Activated CD4-positive, alpha-beta memory T cell treated with anti-CD3 and anti-CD28 coated beads for 36 hours (primary cell): ENCODE measurements around the gene S100A8. TPM values are rescaled to one million over a fixed set of nuclear protein-coding genes. Genes with fewer than 3 reads are reported as not detected.
"Not testable (repeated sequence)": the region's sequence is repeated elsewhere in the genome, so short reads cannot be mapped to it uniquely, and the experiment has no call there.

Experiments
- CTCF ChIA-PET: fragments of 350-600 bp; sonication (Branson Sonifier 250); formaldehyde crosslinking; loops from one replicate; lab custom pipeline; 2021; ENCODE audit warnings: antibody characterized with exemption, inconsistent platforms; lab: Charles Lee
- POLR2A ChIA-PET: fragments of 350-600 bp; sonication (Branson Sonifier 250); formaldehyde crosslinking; loops from one replicate; lab custom pipeline; 2021; ENCODE audit warnings: antibody characterized with exemption; lab: Charles Lee
- DNase-seq: peaks from one replicate; pipeline ENCODE4 v3.0.0-alpha.2; 2020
- H3K27ac Mint-ChIP-seq: one replicate; pipeline ENCODE4 v1.8.0; 2021; ENCODE audit warnings: mixed read lengths
- H3K27me3 Mint-ChIP-seq: one replicate; pipeline ENCODE4 v1.8.0; 2021; ENCODE audit warnings: mixed read lengths
- H3K36me3 Mint-ChIP-seq: one replicate; pipeline ENCODE4 v1.8.0; 2021; ENCODE audit warnings: mixed read lengths
- H3K4me1 Mint-ChIP-seq: one replicate; pipeline ENCODE4 v1.8.0; 2021; ENCODE audit warnings: low read depth, mixed read lengths
- H3K4me3 Mint-ChIP-seq: one replicate; pipeline ENCODE4 v1.8.0; 2021; ENCODE audit warnings: mild to moderate bottlenecking, mixed read lengths
- H3K9me3 Mint-ChIP-seq: one replicate; pipeline ENCODE4 v1.8.0; 2021; ENCODE audit warnings: mixed read lengths
- intact Hi-C: fragments of 100-400 bp; cut with micrococcal nuclease; formaldehyde crosslinking; loops from one replicate; pipeline ENCODE4 v1.15.1; 2023
- total RNA-seq, 2 experiments: library from RNA; stranded (reverse); gene quantifications; one replicate each; pipeline ENCODE4 v1.2.3, GENCODE V29; 2021

S100A8 gene
- total RNA-seq, 2 experiments from 2014 or later: not detected

GRCh38 chr1:153429266-153430165, 38.6 kb upstream of the S100A8 start:
- no peak for DNase-seq
- ChIA-PET CTCF (no interaction called here), POLR2A (no interaction called here)
- no peaks in the 10 kb centered on the region for H3K4me1 Mint-ChIP-seq
- H3K36me3 Mint-ChIP-seq: no peaks in the 10 kb centered on the region
- no peak overlapping the region for H3K27ac Mint-ChIP-seq
- no peak overlapping the region for H3K4me3 Mint-ChIP-seq
- intact Hi-C loops: no loop called here
- H3K9me3 Mint-ChIP-seq: no peaks in the 10 kb centered on the region
- H3K27me3 Mint-ChIP-seq: peaks cover 11% of the 10 kb centered on the region

GRCh38 chr1:153428791-153429190, 37.9 kb upstream of the S100A8 start:
- ChIA-PET POLR2A (no interaction called here), CTCF (no interaction called here)
- no peaks in the 10 kb centered on the region for H3K36me3 Mint-ChIP-seq
- no peaks in the 10 kb centered on the region for H3K9me3 Mint-ChIP-seq
- H3K4me3 Mint-ChIP-seq: no peak overlapping the region
- H3K4me1 Mint-ChIP-seq: no peaks in the 10 kb centered on the region
- intact Hi-C loops: no loop called here
- H3K27ac Mint-ChIP-seq: no peak overlapping the region
- H3K27me3 Mint-ChIP-seq: peaks cover 11% of the 10 kb centered on the region
- DNase-seq: no peak

- H3K27ac Mint-ChIP-seq: no peak overlapping the region
- POLR2A ChIA-PET: no interaction called here
- intact Hi-C loops: no loop called here
Measured at GRCh38 chr1:153428073-153428638, 37.3 kb upstream of the S100A8 start.

DNA sequence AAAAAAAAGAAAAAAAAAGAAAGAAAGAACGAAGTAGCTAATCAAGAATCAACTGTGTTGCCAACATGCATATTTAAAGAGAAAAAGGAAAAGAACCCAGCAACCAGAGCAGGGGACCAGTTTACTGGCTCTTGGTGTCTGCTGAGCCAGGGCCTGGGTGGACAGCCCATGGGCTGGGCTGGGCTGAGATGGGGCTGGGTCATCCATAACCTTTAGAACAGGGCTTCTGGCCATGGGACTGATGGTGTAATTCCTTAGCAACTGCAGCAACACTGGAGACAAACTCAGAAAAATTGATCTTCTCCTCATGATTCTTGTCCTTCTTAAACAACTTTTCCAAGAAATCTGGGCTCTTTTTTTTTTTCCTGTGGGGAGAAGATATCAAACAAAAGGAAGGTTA, 35.9 kb upstream of the S100A8 start:
- no peaks in the 10 kb centered on the region for H3K9me3 Mint-ChIP-seq
- CTCF ChIA-PET: no interaction called here

More at GRCh38 chr1:153428073-153428638, 37.3 kb upstream of the S100A8 start:
- CTCF ChIA-PET: no interaction called here
- Mint-ChIP-seq H3K4me1 (no peaks in the 10 kb centered on the region), H3K4me3 (no peak overlapping the region), H3K27me3 (peaks cover 14% of the 10 kb centered on the region), H3K36me3 (no peaks in the 10 kb centered on the region), H3K9me3 (no peaks in the 10 kb centered on the region)
- DNase-seq: no peak

DNA sequence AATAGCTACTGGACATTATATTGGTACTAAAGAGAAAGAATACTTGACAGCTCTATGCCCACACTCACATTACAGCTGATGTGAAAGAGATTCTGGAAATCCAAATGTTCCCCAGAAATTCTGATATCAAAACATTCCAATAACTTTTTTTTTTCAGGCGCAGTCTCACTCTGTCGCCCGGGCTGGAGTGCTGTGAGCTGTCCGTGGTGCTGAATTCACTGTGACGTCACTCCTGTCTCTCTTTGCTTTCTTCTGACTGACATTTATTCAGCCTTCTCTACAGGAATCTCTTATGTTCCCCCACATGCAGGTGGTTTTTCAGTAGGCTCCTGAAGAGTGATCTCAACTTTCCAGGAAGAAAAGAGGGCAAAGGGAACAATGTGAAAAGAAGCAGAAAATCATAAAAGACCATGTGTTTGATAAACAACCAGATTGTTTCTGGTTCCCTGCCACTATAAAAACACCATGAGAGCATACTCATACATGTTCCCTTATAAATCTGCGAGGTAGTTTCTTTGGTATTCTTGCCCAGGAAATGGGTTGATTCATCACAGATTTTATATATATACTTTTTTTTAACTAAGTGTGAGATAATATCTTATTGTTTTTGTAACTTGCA, 31.7 kb upstream of the S100A8 start:
- intact Hi-C loops: no loop called here
- Mint-ChIP-seq H3K4me3 (no peak overlapping the region), H3K27me3 (peaks cover 34% of the 10 kb centered on the region), H3K9me3 (no peaks in the 10 kb centered on the region), H3K36me3 (no peaks in the 10 kb centered on the region), H3K27ac (no peak overlapping the region), H3K4me1 (no peaks in the 10 kb centered on the region)
- peak; percentile 76 for DNase-seq
- ChIA-PET POLR2A (no interaction called here), CTCF (interaction anchor here (0.6 to 0.7 kb wide), 2 partner anchors 72 to 157 kb away, joined by 3 to 4 read pairs; no protein-coding TSS in a partner anchor)

More for the DNA sequence above, 35.9 kb upstream of the S100A8 start:
- Mint-ChIP-seq H3K36me3 (no peaks in the 10 kb centered on the region), H3K4me1 (no peaks in the 10 kb centered on the region), H3K27me3 (peaks cover 14% of the 10 kb centered on the region), H3K4me3 (no peak overlapping the region), H3K27ac (no peak overlapping the region)
- intact Hi-C loops: no loop called here
- POLR2A ChIA-PET: no interaction called here
- DNase-seq: no peak

DNA sequence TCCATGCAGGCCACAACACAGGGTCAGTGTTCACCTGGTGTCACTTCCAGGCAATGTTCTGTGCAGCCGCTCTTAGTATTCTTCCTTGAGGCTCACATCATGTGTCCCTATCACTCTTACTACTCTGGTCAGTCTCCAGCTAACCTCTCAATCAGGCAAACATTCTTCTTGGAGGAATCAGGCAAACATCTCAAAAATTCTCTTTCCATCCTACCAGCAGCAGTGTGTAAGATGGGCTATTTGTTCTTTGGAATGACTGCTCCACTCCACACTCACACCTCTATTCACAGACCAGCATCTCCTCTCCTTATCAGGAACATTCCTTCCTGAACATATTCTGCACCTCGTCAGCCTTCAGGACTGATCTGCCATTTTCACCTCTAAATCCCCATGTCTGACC, 29.4 kb upstream of the S100A8 start:
- POLR2A ChIA-PET: no interaction called here
- H3K9me3 Mint-ChIP-seq: no peaks in the 10 kb centered on the region

GRCh38 chr1:153419436-153419793, 28.5 kb upstream of the S100A8 start:
- intact Hi-C loops, H3K4me1 Mint-ChIP-seq, DNase-seq, H3K36me3 Mint-ChIP-seq, H3K27ac Mint-ChIP-seq, H3K4me3 Mint-ChIP-seq, H3K9me3 Mint-ChIP-seq, POLR2A ChIA-PET: not testable (repeated sequence)
- H3K27me3 Mint-ChIP-seq: peaks cover 30% of the 10 kb centered on the region
- CTCF ChIA-PET: interaction anchor here (1.5 kb wide), 1 partner anchor 76 kb away, joined by 4 read pairs; no protein-coding TSS in a partner anchor

More for the DNA sequence above, 29.4 kb upstream of the S100A8 start:
- DNase-seq: no peak
- Mint-ChIP-seq H3K36me3 (no peaks in the 10 kb centered on the region), H3K27me3 (peaks cover 30% of the 10 kb centered on the region), H3K27ac (no peak overlapping the region), H3K4me3 (no peak overlapping the region), H3K4me1 (no peaks in the 10 kb centered on the region)
- intact Hi-C loops: no loop called here
- CTCF ChIA-PET: interaction anchor here (1.5 kb wide), 1 partner anchor 75 kb away, joined by 4 read pairs; no protein-coding TSS in a partner anchor

DNA sequence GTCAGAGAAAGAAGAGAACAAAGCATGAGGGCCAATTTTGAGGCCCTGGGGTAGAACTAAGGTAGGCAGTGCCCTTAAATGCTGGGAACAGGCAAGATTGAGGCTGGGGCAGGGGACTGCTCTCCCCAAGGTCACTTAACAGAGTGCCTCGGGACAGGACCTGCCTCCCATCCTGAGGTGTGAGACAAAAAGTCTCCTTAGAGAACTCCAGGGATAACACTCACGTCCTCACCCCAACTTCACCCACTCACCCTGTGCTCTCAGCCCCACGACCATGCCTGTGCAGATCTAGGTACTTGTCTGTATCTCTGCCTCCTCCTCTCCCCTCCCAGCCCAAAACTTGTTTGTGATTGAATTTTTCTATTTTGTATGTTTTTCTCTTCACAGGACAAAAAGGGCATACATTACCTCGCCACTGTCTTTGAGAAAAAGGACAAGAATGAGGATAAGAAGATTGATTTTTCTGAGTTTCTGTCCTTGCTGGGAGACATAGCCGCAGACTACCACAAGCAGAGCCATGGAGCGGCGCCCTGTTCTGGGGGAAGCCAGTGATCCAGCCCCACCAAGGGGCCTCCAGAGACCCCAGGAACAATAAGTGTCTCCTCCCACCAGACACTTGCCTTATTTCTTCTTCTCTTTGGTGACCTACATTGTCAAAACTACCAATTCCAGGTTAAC, 28.0 kb upstream of the S100A8 start:
- intact Hi-C loops: not testable (repeated sequence)

DNA sequence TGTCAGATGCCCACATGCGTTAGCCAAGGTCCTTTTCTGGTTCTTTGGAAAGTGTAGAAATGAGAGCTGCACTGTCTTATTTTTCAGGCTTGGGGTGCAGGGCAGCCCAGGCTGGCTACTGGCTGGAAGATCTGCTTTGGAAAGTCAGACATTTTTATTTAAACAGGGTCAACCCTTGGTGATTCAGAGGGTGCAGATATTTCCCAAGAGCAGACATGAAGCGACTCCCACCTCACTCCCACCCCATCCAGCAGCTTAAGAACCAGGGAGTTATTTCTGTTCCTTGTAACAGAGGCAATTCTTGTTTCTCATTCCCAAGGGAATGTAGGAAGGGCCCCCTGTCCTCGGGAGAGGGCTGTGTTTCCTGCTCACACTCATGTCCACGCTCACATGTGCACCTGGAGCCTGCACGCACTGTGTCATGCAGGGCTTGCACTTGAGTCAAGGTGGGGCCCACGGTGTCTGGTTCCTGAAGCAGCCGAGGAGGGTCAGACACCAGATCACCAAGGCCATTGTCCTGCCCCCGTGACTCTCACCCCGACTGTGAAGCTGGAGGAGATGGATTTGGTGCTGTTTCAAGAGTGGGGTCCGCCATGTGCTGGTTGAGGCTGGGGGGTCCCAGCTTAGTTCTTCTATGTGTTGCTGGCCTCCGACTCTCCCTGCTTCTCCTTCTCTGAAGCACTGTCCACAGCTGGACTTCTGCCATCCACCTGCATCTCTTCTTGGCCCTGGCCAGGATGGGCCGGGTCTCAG, 26.4 kb upstream of the S100A8 start:
- ChIA-PET CTCF (no interaction called here), POLR2A (no interaction called here)
- no peak for DNase-seq

More for the DNA sequence above, 28.0 kb upstream of the S100A8 start:
- POLR2A ChIA-PET, DNase-seq, H3K4me3 Mint-ChIP-seq, H3K4me1 Mint-ChIP-seq, H3K27ac Mint-ChIP-seq, H3K9me3 Mint-ChIP-seq, H3K36me3 Mint-ChIP-seq: not testable (repeated sequence)
- CTCF ChIA-PET: interaction anchor here (1.5 kb wide), 1 partner anchor 76 kb away, joined by 4 read pairs; no protein-coding TSS in a partner anchor
- H3K27me3 Mint-ChIP-seq: peaks cover 30% of the 10 kb centered on the region

DNA sequence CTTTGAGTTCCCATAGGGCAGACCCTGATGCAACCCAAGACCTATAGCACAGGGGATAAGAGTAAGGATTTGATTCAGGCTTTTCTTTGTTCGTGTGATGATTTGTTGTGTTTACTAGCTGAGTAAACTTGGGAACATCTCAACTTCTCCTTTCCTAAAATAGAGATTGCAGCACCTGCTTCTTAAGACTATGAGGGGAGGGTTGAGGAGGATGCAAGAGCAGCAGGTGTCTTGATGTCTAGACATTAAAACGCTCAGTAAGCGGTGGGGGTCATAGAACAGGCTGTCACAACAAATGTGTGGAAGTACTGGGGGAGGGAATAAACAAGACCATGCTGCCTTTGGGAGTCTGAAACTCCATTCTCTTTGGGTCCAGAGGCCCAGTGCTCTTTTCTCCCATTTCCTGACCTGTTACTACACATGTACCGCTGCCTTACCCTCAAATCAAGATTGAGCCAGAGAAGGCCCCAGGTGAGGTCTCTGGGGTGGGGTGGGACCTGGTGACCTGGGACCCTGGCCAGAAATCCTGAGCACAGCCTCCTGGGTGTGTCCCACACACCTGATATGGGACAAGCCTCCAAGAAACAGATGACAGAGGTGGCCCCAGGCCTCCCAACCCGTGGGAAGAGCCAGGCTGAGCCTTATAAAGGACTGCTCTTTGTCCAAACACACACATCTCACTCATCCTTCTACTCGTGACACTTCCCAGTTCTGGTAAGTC, 25.1 kb upstream of the S100A8 start, which contains the start of gene S100A7A:
Gene S100A7A, plus strand, starts transcription at position 671 of the 721 bp plus-strand sequence. CDS start 1,563 bp downstream, outside the sequence.
- peaks cover 5% of the 10 kb centered on the region for H3K9me3 Mint-ChIP-seq
- no peak for DNase-seq
- no peaks in the 10 kb centered on the region for H3K36me3 Mint-ChIP-seq
- H3K4me3 Mint-ChIP-seq: no peak within 1 kb of the TSS
- no peaks in the 10 kb centered on the region for H3K4me1 Mint-ChIP-seq
- H3K27me3 Mint-ChIP-seq: peaks cover 32% of the 10 kb centered on the region
- intact Hi-C loops: no loop called here
- H3K27ac Mint-ChIP-seq: no peak within 1 kb of the TSS
- ChIA-PET CTCF (no interaction called here), POLR2A (no interaction called here)

More for the DNA sequence above, 26.4 kb upstream of the S100A8 start:
- H3K36me3 Mint-ChIP-seq: no peaks in the 10 kb centered on the region
- H3K27me3 Mint-ChIP-seq: peaks cover 28% of the 10 kb centered on the region
- no peaks in the 10 kb centered on the region for H3K9me3 Mint-ChIP-seq
- intact Hi-C loops: no loop called here
- H3K27ac Mint-ChIP-seq: no peak overlapping the region
- no peaks in the 10 kb centered on the region for H3K4me1 Mint-ChIP-seq
- H3K4me3 Mint-ChIP-seq: no peak overlapping the region

GRCh38 chr1:153413961-153414360, 23.1 kb upstream of the S100A8 start:
- CTCF ChIA-PET, intact Hi-C loops, POLR2A ChIA-PET, H3K4me3 Mint-ChIP-seq, H3K9me3 Mint-ChIP-seq, H3K36me3 Mint-ChIP-seq, H3K27ac Mint-ChIP-seq, H3K4me1 Mint-ChIP-seq, DNase-seq: not testable (repeated sequence)
- peaks cover 25% of the 10 kb centered on the region for H3K27me3 Mint-ChIP-seq
